HL-60/S4 (cell line): ENCODE measurements around the gene OMA1.

ENCODE experiments used
- in situ Hi-C: fragments of 300-500 bp; cut with MboI; formaldehyde crosslinking; loops from 2 replicates; pipeline ENCODE4 v1.14.3; 2022; ENCODE audit warnings: low sequenced_read_pairs

OMA1 gene

GRCh38 chr1:58465176-58465575, 81.3 kb downstream of the OMA1 start:
- in situ Hi-C loops, result no loop called here

- in situ Hi-C loops, result no loop called here
Measured at GRCh38 chr1:58460469-58460868, 86.1 kb downstream of the OMA1 start.

GRCh38 chr1:58459911-58460310, 86.6 kb downstream of the OMA1 start:
- in situ Hi-C loops, result no loop called here

GRCh38 chr1:58457023-58457635, 89.4 kb downstream of the OMA1 start:
- in situ Hi-C loops, result no loop called here

- in situ Hi-C loops, result no loop called here
Measured at GRCh38 chr1:58456470-58456869, 90.1 kb downstream of the OMA1 start.

GRCh38 chr1:58454807-58455206, 91.7 kb downstream of the OMA1 start:
- in situ Hi-C loops, result no loop called here

- in situ Hi-C loops, result no loop called here
Measured at GRCh38 chr1:58454385-58454784, 92.1 kb downstream of the OMA1 start.

- in situ Hi-C loops, result no loop called here
Measured at GRCh38 chr1:58451560-58452191, 94.8 kb downstream of the OMA1 start.

- in situ Hi-C loops, result no loop called here
Measured at GRCh38 chr1:58447886-58448285, 98.6 kb downstream of the OMA1 start.

- in situ Hi-C loops, result no loop called here
Measured at GRCh38 chr1:58447042-58447441, 99.5 kb downstream of the OMA1 start.

- in situ Hi-C loops, result no loop called here
Measured at GRCh38 chr1:58446368-58446767, 100.2 kb downstream of the OMA1 start.

- in situ Hi-C loops, result no loop called here
Measured at GRCh38 chr1:58443986-58444868, 102.3 kb downstream of the OMA1 start.

GRCh38 chr1:58442114-58442513, 104.4 kb downstream of the OMA1 start:
- in situ Hi-C loops, result no loop called here

GRCh38 chr1:58441699-58442098, 104.8 kb downstream of the OMA1 start:
- in situ Hi-C loops, result no loop called here

- in situ Hi-C loops, result no loop called here
Measured at GRCh38 chr1:58440696-58441095, 105.8 kb downstream of the OMA1 start.

- in situ Hi-C loops, result no loop called here
Measured at GRCh38 chr1:58439946-58440345, 106.6 kb downstream of the OMA1 start.

- in situ Hi-C loops, result no loop called here
Measured at GRCh38 chr1:58438468-58438867, 108.1 kb downstream of the OMA1 start.

GRCh38 chr1:58437623-58438022, 108.9 kb downstream of the OMA1 start:
- in situ Hi-C loops, result no loop called here

- in situ Hi-C loops, result no loop called here
Measured at GRCh38 chr1:58436615-58437297, 109.8 kb downstream of the OMA1 start.

- in situ Hi-C loops, result no loop called here
Measured at GRCh38 chr1:58435376-58435775, 111.2 kb downstream of the OMA1 start.

- in situ Hi-C loops, result no loop called here
Measured at GRCh38 chr1:58434607-58435006, 111.9 kb downstream of the OMA1 start.
